ENCODE results near the gene ATP6V1B1.

Gene ATP6V1B1

GRCh38 chr2:70935468-70936164, at the start of gene ATP6V1B1:
Gene ATP6V1B1 (plus strand): TSS chr2:70935900. CDS start chr2:70935955, 55 bp downstream.
- in situ Hi-C loops (cut with HindIII; ENCODE audit: low pct_ligation_motif_present, low pct_unique_long_range_greater_than_20kb, low sequenced_read_pairs), result no loop called here
- no peak for DNase-seq

- in situ Hi-C loops (cut with HindIII; ENCODE audit: low pct_ligation_motif_present, low pct_unique_long_range_greater_than_20kb, low sequenced_read_pairs), result no loop called here
- DNase-seq, result no peak
Measured at GRCh38 chr2:70886541-70886987, 49.1 kb upstream of the ATP6V1B1 start.

- in situ Hi-C loops (cut with HindIII; ENCODE audit: low pct_ligation_motif_present, low pct_unique_long_range_greater_than_20kb, low sequenced_read_pairs), result no loop called here
- DNase-seq, result no peak
Measured at GRCh38 chr2:70887208-70887549, 48.5 kb upstream of the ATP6V1B1 start.

GRCh38 chr2:70887550-70888246, 48.0 kb upstream of the ATP6V1B1 start:
- peak; percentile 16 for DNase-seq
- in situ Hi-C loops (cut with HindIII; ENCODE audit: low pct_ligation_motif_present, low pct_unique_long_range_greater_than_20kb, low sequenced_read_pairs), result no loop called here

GRCh38 chr2:70888366-70888922, 47.3 kb upstream of the ATP6V1B1 start:
- in situ Hi-C loops (cut with HindIII; ENCODE audit: low pct_ligation_motif_present, low pct_unique_long_range_greater_than_20kb, low sequenced_read_pairs), result no loop called here
- DNase-seq, result no peak

GRCh38 chr2:70888923-70889715, 46.6 kb upstream of the ATP6V1B1 start:
- in situ Hi-C loops (cut with HindIII; ENCODE audit: low pct_ligation_motif_present, low pct_unique_long_range_greater_than_20kb, low sequenced_read_pairs), result no loop called here
- DNase-seq, result no peak

GRCh38 chr2:70889716-70890037, 46.0 kb upstream of the ATP6V1B1 start:
- in situ Hi-C loops (cut with HindIII; ENCODE audit: low pct_ligation_motif_present, low pct_unique_long_range_greater_than_20kb, low sequenced_read_pairs), result no loop called here
- no peak for DNase-seq

GRCh38 chr2:70890469-70891065, 45.1 kb upstream of the ATP6V1B1 start:
- DNase-seq, result no peak
- in situ Hi-C loops (cut with HindIII; ENCODE audit: low pct_ligation_motif_present, low pct_unique_long_range_greater_than_20kb, low sequenced_read_pairs), result no loop called here

GRCh38 chr2:70891572-70892357, 43.9 kb upstream of the ATP6V1B1 start:
- no peak for DNase-seq
- in situ Hi-C loops (cut with HindIII; ENCODE audit: low pct_ligation_motif_present, low pct_unique_long_range_greater_than_20kb, low sequenced_read_pairs), result no loop called here

- in situ Hi-C loops (cut with HindIII; ENCODE audit: low pct_ligation_motif_present, low pct_unique_long_range_greater_than_20kb, low sequenced_read_pairs), result no loop called here
- DNase-seq, result no peak
Measured at GRCh38 chr2:70892750-70893149, 43.0 kb upstream of the ATP6V1B1 start.

- in situ Hi-C loops (cut with HindIII; ENCODE audit: low pct_ligation_motif_present, low pct_unique_long_range_greater_than_20kb, low sequenced_read_pairs), result no loop called here
Measured at GRCh38 chr2:70893186-70893585, 42.5 kb upstream of the ATP6V1B1 start.

GRCh38 chr2:70894765-70895164, 40.9 kb upstream of the ATP6V1B1 start:
- in situ Hi-C loops (cut with HindIII; ENCODE audit: low pct_ligation_motif_present, low pct_unique_long_range_greater_than_20kb, low sequenced_read_pairs), result no loop called here
- DNase-seq, result no peak

More at GRCh38 chr2:70893186-70893585, 42.5 kb upstream of the ATP6V1B1 start:
- no peak for DNase-seq

GRCh38 chr2:70895249-70895648, 40.5 kb upstream of the ATP6V1B1 start:
- no peak for DNase-seq
- in situ Hi-C loops (cut with HindIII; ENCODE audit: low pct_ligation_motif_present, low pct_unique_long_range_greater_than_20kb, low sequenced_read_pairs), result no loop called here

GRCh38 chr2:70895998-70896764, 39.5 kb upstream of the ATP6V1B1 start:
- in situ Hi-C loops (cut with HindIII; ENCODE audit: low pct_ligation_motif_present, low pct_unique_long_range_greater_than_20kb, low sequenced_read_pairs), result no loop called here
- no peak for DNase-seq

GRCh38 chr2:70896765-70897202, 38.9 kb upstream of the ATP6V1B1 start:
- in situ Hi-C loops (cut with HindIII; ENCODE audit: low pct_ligation_motif_present, low pct_unique_long_range_greater_than_20kb, low sequenced_read_pairs), result no loop called here
- no peak for DNase-seq

- no peak for DNase-seq
- in situ Hi-C loops (cut with HindIII; ENCODE audit: low pct_ligation_motif_present, low pct_unique_long_range_greater_than_20kb, low sequenced_read_pairs), result no loop called here
Measured at GRCh38 chr2:70897203-70897976, 38.3 kb upstream of the ATP6V1B1 start.

GRCh38 chr2:70897977-70898226, 37.8 kb upstream of the ATP6V1B1 start:
- in situ Hi-C loops (cut with HindIII; ENCODE audit: low pct_ligation_motif_present, low pct_unique_long_range_greater_than_20kb, low sequenced_read_pairs), result no loop called here
- no peak for DNase-seq
